GM23338 (cell line): ENCODE measurements around the gene CORO2A. TPM values are rescaled to one million over a fixed set of nuclear protein-coding genes. Genes with fewer than 3 reads are reported as not detected.

Experiments
- ATAC-seq: fragments of 200-7000 bp; cut with Tn5 transposase; 3 replicates; pipeline ENCODE4 v1.9.1; 2020
- DNase-seq: peaks from one replicate; pipeline ENCODE4 v3.0.0-alpha.2; 2015; ENCODE audit warnings: low spot score
- H2AFZ ChIP-seq: fragments of 200-600 bp; sonication (generic); 2 replicates; pipeline ENCODE4 v1.8.0; 2016; ENCODE audit warnings: antibody characterized with exemption, mild to moderate bottlenecking, moderate library complexity
- H3F3A ChIP-seq: fragments of 200-600 bp; sonication (generic); replicated peaks from 2 replicates; pipeline ENCODE4 v1.8.0; 2017; ENCODE audit warnings: antibody characterized with exemption, mixed run types, low read depth
- H3K27ac ChIP-seq: fragments of 200-600 bp; sonication (generic); 2 replicates; pipeline ENCODE4 v1.6.1; 2016; ENCODE audit warnings: low read depth
- H3K27me3 ChIP-seq: fragments of 200-600 bp; sonication (generic); 2 replicates; pipeline ENCODE4 v1.8.0; 2016; ENCODE audit warnings: mild to moderate bottlenecking, mixed run types, moderate library complexity; ENCODE audit not compliant: insufficient read depth
- H3K36me3 ChIP-seq: fragments of 200-600 bp; sonication (generic); 2 replicates; pipeline ENCODE4 v1.8.0; 2016; ENCODE audit warnings: mild to moderate bottlenecking; ENCODE audit not compliant: insufficient read depth
- H3K4me1 ChIP-seq: fragments of 200-600 bp; sonication (generic); 2 replicates; pipeline ENCODE4 v1.8.0; 2016; ENCODE audit warnings: mild to moderate bottlenecking, moderate library complexity; ENCODE audit not compliant: insufficient read depth
- H3K4me2 ChIP-seq: fragments of 200-600 bp; sonication (generic); 2 replicates; pipeline ENCODE4 v1.7.1; 2017; ENCODE audit warnings: mixed run types
- H3K4me3 ChIP-seq: fragments of 200-600 bp; sonication (generic); 2 replicates; pipeline ENCODE4 v1.6.1; 2016; ENCODE audit warnings: mixed run types
- H3K79me2 ChIP-seq: fragments of 200-600 bp; sonication (generic); replicated peaks from 2 replicates; pipeline ENCODE4 v1.8.0; 2017; ENCODE audit warnings: mild to moderate bottlenecking; ENCODE audit not compliant: insufficient read depth
- H3K9me2 ChIP-seq: fragments of 200-600 bp; sonication (generic); 2 replicates; pipeline ENCODE4 v1.8.0; 2017; ENCODE audit not compliant: insufficient read depth
- H4K20me1 ChIP-seq: fragments of 200-600 bp; sonication (generic); replicated peaks from 2 replicates; pipeline ENCODE4 v1.8.0; 2017; ENCODE audit warnings: mild to moderate bottlenecking; ENCODE audit not compliant: insufficient read depth
- H3K27ac Mint-ChIP-seq: 2 replicates; pipeline ENCODE4 v1.8.0; 2020; ENCODE audit warnings: inconsistent platforms, mild to moderate bottlenecking, moderate library complexity, mixed read lengths
- H3K27me3 Mint-ChIP-seq: 3 replicates; pipeline ENCODE4 v1.8.0; 2022; ENCODE audit warnings: low read depth, mild to moderate bottlenecking, moderate library complexity, mixed read lengths, inconsistent platforms; ENCODE audit not compliant: insufficient read depth, poor library complexity
- H3K36me3 Mint-ChIP-seq: 3 replicates; pipeline ENCODE4 v1.8.0; 2021; ENCODE audit warnings: low read depth, mild to moderate bottlenecking, inconsistent platforms, moderate library complexity, mixed read lengths
- H3K4me1 Mint-ChIP-seq: 3 replicates; pipeline ENCODE4 v1.8.0; 2020; ENCODE audit warnings: mild to moderate bottlenecking, inconsistent platforms, mixed read lengths
- H3K4me3 Mint-ChIP-seq: 3 replicates; pipeline ENCODE4 v1.8.0; 2021; ENCODE audit warnings: moderate library complexity, mild to moderate bottlenecking, inconsistent platforms, mixed read lengths
- H3K9me3 Mint-ChIP-seq: 3 replicates; pipeline ENCODE4 v1.8.0; 2020; ENCODE audit warnings: moderate library complexity, mild to moderate bottlenecking, inconsistent platforms, mixed read lengths
- CTCF ChIP-seq, 2 experiments: fragments of 200-600 bp in 1 of 2; sonication (generic) in 1 of 2; conservative IDR thresholded peaks; 2 replicates each; pipeline versions ENCODE4 v1.5.1 to v1.6.1; 2016 to 2017; ENCODE audit warnings: antibody characterized with exemption in 2 of 2, low read depth in 2 of 2, mild to moderate bottlenecking in 2 of 2, moderate library complexity in 1 of 2
- ETS1 ChIP-seq: IDR thresholded peaks from 2 replicates; pipeline ENCODE4 v1.6.1; 2016; ENCODE audit warnings: antibody characterized with exemption
- EZH2 ChIP-seq: fragments of 200-600 bp; sonication (generic); IDR thresholded peaks from one replicate; pipeline ENCODE4 v1.8.0; 2017; ENCODE audit warnings: antibody characterized with exemption, mild to moderate bottlenecking, low read depth; ENCODE audit not compliant: unreplicated experiment
- EZH2phosphoT487 ChIP-seq: fragments of 200-600 bp; sonication (generic); IDR thresholded peaks from one replicate; pipeline ENCODE4 v1.8.1; 2018; ENCODE audit warnings: antibody characterized with exemption; ENCODE audit not compliant: unreplicated experiment
- POLR2AphosphoS5 ChIP-seq: IDR thresholded peaks from 2 replicates; pipeline ENCODE4 v1.6.1; 2016; ENCODE audit warnings: antibody characterized with exemption, low read depth
- STAT1 ChIP-seq: IDR thresholded peaks from one replicate; pipeline ENCODE4 v1.6.1; 2016; ENCODE audit warnings: antibody characterized with exemption; ENCODE audit not compliant: unreplicated experiment
- ZNF331 ChIP-seq: fragments of 250-450 bp; sonication (Bioruptor Pico); IDR thresholded peaks from 2 replicates; pipeline ENCODE4 v1.5.0; 2020; ENCODE audit warnings: low read depth, mild to moderate bottlenecking, moderate library complexity
- ZNF462 ChIP-seq: fragments of 250-450 bp; sonication (Bioruptor Pico); IDR thresholded peaks from 2 replicates; pipeline ENCODE4 v1.5.0; 2020; ENCODE audit warnings: mild to moderate bottlenecking, moderate library complexity
- polyA plus RNA-seq: library from polyadenylated mRNA; unstranded; fragments of >200 nt; fragmentation: Nextera tagmentation; extraction: Ambion mirVana; gene quantifications from 2 replicates; pipeline ENCODE4 v1.2.1, GENCODE V29; 2016
- total RNA-seq: library from RNA; depleted of rRNA; stranded (reverse); fragments of >200 nt; shearing (Covaris generic); gene quantifications from 2 replicates; pipeline ENCODE4 v1.2.3, GENCODE V29; 2014
- TF ChIP-seq, protein P1 (sequence below): IDR thresholded peaks from one replicate; pipeline ENCODE4 v1.6.1; 2018; ENCODE audit warnings: antibody characterized with exemption; ENCODE audit not compliant: unreplicated experiment

CORO2A gene
- total and polyA plus RNA-seq, 2 experiments from 2014 or later = 12.9 to 27.6 TPM

- TF ChIP-seq ZNF462 (no peak), STAT1 (no peak), EZH2phosphoT487 (no peak)
Measured at GRCh38 chr9:98190757-98191105, 1.7 kb downstream of the CORO2A start (continued).

DNA sequence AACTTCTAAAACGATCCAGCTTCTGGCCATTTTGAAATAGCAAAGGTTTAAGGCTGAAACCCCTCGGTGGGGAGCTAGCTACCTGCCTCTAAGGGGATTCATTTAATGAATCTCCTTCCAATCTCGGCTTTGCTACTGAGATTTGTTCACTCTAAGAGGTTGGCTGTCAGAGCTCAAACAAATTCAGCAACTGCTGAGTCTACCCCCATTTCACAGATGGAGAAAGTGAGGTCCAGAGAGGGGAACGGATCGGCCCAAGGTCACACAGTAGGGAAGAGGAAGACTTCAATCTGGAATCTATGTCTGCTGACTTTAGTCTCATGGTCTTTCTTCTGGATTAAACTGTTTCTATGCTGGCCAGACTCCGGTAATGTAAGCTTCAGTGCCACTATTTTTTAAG lies 3.0 kb downstream of the CORO2A start:
- Mint-ChIP-seq H3K36me3 (no peaks in the 10 kb centered on the region), H3K4me3 (no peak overlapping the region)
- no peak for ATAC-seq
- TF ChIP-seq CTCF (conservative IDR thresholded peaks at IDR 0.05; ENCODE audit: low read depth in 2 of 2) (no peak), EZH2 (no peak), ZNF331 (CRISPR knock-in tag) (no peak), EZH2phosphoT487 (no peak), ETS1 (no peak), POLR2AphosphoS5 (no peak)
- TF ChIP-seq, protein P1, sequence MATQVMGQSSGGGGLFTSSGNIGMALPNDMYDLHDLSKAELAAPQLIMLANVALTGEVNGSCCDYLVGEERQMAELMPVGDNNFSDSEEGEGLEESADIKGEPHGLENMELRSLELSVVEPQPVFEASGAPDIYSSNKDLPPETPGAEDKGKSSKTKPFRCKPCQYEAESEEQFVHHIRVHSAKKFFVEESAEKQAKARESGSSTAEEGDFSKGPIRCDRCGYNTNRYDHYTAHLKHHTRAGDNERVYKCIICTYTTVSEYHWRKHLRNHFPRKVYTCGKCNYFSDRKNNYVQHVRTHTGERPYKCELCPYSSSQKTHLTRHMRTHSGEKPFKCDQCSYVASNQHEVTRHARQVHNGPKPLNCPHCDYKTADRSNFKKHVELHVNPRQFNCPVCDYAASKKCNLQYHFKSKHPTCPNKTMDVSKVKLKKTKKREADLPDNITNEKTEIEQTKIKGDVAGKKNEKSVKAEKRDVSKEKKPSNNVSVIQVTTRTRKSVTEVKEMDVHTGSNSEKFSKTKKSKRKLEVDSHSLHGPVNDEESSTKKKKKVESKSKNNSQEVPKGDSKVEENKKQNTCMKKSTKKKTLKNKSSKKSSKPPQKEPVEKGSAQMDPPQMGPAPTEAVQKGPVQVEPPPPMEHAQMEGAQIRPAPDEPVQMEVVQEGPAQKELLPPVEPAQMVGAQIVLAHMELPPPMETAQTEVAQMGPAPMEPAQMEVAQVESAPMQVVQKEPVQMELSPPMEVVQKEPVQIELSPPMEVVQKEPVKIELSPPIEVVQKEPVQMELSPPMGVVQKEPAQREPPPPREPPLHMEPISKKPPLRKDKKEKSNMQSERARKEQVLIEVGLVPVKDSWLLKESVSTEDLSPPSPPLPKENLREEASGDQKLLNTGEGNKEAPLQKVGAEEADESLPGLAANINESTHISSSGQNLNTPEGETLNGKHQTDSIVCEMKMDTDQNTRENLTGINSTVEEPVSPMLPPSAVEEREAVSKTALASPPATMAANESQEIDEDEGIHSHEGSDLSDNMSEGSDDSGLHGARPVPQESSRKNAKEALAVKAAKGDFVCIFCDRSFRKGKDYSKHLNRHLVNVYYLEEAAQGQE = no peak

More for the DNA sequence above, 3.0 kb downstream of the CORO2A start:
- Histone ChIP-seq H3K79me2 (peaks cover 39% of the 10 kb centered on the region), H3K27me3 (no peaks in the 10 kb centered on the region), H4K20me1 (no peaks in the 10 kb centered on the region; the same call in 1 of the 2 replicates), H3K36me3 (no peaks in the 10 kb centered on the region), H3K4me3 (no peak overlapping the region), H3F3A (peaks cover 3% of the 10 kb centered on the region; the same call in 1 of the 2 replicates), H3K4me1 (peaks cover 18% of the 10 kb centered on the region), H2AFZ (no peak overlapping the region), H3K27ac (no peak overlapping the region), H3K4me2 (no peak overlapping the region), H3K9me2 (no peaks in the 10 kb centered on the region)
- Mint-ChIP-seq H3K27ac (no peak overlapping the region), H3K4me1 (peaks cover 31% of the 10 kb centered on the region), H3K27me3 (peaks cover 19% of the 10 kb centered on the region), H3K9me3 (no peaks in the 10 kb centered on the region; the same call in 2 of the 3 replicates)
- DNase-seq = no peak
